ENCODE results near the gene ACP3. TPM values are rescaled to one million over a fixed set of nuclear protein-coding genes. Genes with fewer than 3 reads are reported as not detected.

Gene ACP3
- total RNA-seq, 1 donor from 2014 or later, result 1.3 TPM

- no peak overlapping the region for H3K4me3 ChIP-seq
- DNase-seq, result no peak
- peaks cover 17% of the 10 kb centered on the region for H3K4me1 ChIP-seq
- no peak overlapping the region for H3K27ac ChIP-seq (replicated peaks)
- H3K36me3 ChIP-seq, result no peaks in the 10 kb centered on the region
- intact Hi-C loops (cut with micrococcal nuclease), result no loop called here
- peaks cover 5% of the 10 kb centered on the region for H3K27me3 ChIP-seq (ENCODE audit: low read depth)
- TF ChIP-seq, protein P1, sequence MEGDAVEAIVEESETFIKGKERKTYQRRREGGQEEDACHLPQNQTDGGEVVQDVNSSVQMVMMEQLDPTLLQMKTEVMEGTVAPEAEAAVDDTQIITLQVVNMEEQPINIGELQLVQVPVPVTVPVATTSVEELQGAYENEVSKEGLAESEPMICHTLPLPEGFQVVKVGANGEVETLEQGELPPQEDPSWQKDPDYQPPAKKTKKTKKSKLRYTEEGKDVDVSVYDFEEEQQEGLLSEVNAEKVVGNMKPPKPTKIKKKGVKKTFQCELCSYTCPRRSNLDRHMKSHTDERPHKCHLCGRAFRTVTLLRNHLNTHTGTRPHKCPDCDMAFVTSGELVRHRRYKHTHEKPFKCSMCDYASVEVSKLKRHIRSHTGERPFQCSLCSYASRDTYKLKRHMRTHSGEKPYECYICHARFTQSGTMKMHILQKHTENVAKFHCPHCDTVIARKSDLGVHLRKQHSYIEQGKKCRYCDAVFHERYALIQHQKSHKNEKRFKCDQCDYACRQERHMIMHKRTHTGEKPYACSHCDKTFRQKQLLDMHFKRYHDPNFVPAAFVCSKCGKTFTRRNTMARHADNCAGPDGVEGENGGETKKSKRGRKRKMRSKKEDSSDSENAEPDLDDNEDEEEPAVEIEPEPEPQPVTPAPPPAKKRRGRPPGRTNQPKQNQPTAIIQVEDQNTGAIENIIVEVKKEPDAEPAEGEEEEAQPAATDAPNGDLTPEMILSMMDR (IDR thresholded peaks at IDR 0.05; ENCODE audit: borderline replicate concordance), result no peak
- H3K9me3 ChIP-seq (replicated peaks), result no peaks in the 10 kb centered on the region
These were observed 29.9 kb downstream of the ACP3 start for GRCh38 chr3:132346841-132347736.

DNA sequence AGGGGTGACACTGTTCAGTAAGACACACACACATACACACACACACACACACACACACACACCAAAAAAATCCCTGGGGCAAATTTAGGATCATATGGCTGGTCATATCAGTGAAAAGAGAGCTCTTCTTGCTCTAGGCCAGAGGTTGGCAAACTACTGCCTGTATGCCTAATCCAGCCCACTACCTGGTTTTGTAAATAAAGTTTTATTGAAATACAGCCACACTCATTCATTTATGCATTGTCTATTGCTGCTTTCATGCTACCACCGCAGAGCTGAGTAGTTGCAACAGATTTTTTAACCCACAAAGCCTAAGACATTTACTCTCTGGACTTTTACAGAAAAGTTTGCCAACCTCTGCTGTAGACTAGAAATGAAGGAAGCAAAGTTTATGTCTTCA lies 30.6 kb downstream of the ACP3 start:
- H3K36me3 ChIP-seq, result no peaks in the 10 kb centered on the region
- TF ChIP-seq, protein P1 (IDR thresholded peaks at IDR 0.05; ENCODE audit: borderline replicate concordance), result no peak
- no peak overlapping the region for H3K27ac ChIP-seq (replicated peaks)
- no peak for DNase-seq
- no peak overlapping the region for H3K4me3 ChIP-seq
- peaks cover 3% of the 10 kb centered on the region for H3K27me3 ChIP-seq (ENCODE audit: low read depth)
- H3K4me1 ChIP-seq, result peaks cover 11% of the 10 kb centered on the region
- no peaks in the 10 kb centered on the region for H3K9me3 ChIP-seq (replicated peaks)
- intact Hi-C loops (cut with micrococcal nuclease), result no loop called here

DNA sequence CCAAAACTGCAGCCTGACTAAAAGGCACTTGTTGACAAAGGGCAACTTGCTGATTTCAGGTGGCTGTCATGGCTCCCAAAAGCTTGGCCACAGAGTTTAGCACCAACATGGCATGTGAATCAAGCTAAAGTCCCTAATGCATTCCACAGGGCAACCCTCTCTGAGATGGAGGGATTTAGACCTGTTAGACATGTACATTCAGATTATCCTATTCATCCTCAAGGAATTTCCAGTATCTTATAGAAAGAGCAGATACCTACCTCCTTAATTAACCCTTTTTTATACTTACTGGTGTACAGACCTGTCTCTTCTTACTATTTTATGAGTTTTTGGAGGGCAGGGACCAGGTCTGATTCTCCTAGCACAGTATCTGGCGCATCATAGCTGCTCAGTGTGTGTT lies 31.3 kb downstream of the ACP3 start:
- Histone ChIP-seq H3K27ac (replicated peaks) (no peak overlapping the region), H3K27me3 (ENCODE audit: low read depth) (peaks cover 3% of the 10 kb centered on the region), H3K4me1 (peaks cover 7% of the 10 kb centered on the region), H3K9me3 (replicated peaks) (no peaks in the 10 kb centered on the region), H3K36me3 (no peaks in the 10 kb centered on the region), H3K4me3 (no peak overlapping the region)
- TF ChIP-seq, protein P1 (IDR thresholded peaks at IDR 0.05; ENCODE audit: borderline replicate concordance), result no peak
- DNase-seq, result no peak
- intact Hi-C loops (cut with micrococcal nuclease), result no loop called here

DNA sequence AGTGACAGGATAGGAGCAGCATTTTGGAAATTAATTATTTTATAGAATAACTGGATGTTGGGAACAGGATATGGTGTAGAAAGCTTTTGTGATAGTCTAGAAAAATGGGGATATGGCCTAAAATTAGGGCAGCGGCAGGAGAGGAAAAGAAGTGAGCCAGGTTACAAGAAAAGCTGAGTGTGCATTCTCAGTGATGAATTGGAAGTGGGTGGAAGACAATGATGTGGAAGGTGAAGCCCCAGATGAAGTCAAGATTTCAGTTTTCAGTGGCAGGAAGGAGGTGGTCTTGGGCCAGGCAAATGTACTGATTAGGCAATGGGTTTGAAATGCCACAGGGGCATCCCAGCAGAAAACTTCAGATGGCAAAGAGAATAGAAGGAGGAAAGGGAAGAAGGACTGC lies 33.6 kb downstream of the ACP3 start:
- Histone ChIP-seq H3K36me3 (no peaks in the 10 kb centered on the region), H3K4me3 (no peak overlapping the region), H3K27me3 (ENCODE audit: low read depth) (peaks cover 7% of the 10 kb centered on the region), H3K9me3 (replicated peaks) (no peaks in the 10 kb centered on the region), H3K4me1 (peaks cover 7% of the 10 kb centered on the region), H3K27ac (replicated peaks) (no peak overlapping the region)
- TF ChIP-seq, protein P1 (IDR thresholded peaks at IDR 0.05; ENCODE audit: borderline replicate concordance), result no peak
- intact Hi-C loops (cut with micrococcal nuclease), result no loop called here
- no peak for DNase-seq

GRCh38 chr3:132351222-132351806 lies 34.1 kb downstream of the ACP3 start:
- TF ChIP-seq, protein P1 (IDR thresholded peaks at IDR 0.05; ENCODE audit: borderline replicate concordance), result no peak
- Histone ChIP-seq H3K36me3 (no peaks in the 10 kb centered on the region), H3K27ac (replicated peaks) (no peak overlapping the region), H3K4me3 (no peak overlapping the region), H3K9me3 (replicated peaks) (no peaks in the 10 kb centered on the region), H3K4me1 (peaks cover 7% of the 10 kb centered on the region), H3K27me3 (ENCODE audit: low read depth) (peaks cover 12% of the 10 kb centered on the region)
- no peak for DNase-seq
- intact Hi-C loops (cut with micrococcal nuclease), result no loop called here

Data from left ventricle myocardium inferior (tissue), 1 donor.